Measurements from ENCODE around the gene RUNX1.

Gene RUNX1

GRCh38 chr21:34949030-34949429 is 100.1 kb downstream of the RUNX1 start:
- no peak overlapping the region for H2AFZ ChIP-seq
- H3K27ac ChIP-seq: no peak overlapping the region
- no peaks in the 10 kb centered on the region for H3K9me3 ChIP-seq (ENCODE audit: control insufficient read depth, low read length)
- H3K4me2 ChIP-seq (ENCODE audit: low read length): no peak overlapping the region
- H3K4me3 ChIP-seq (ENCODE audit: low read depth, low read length): no peak overlapping the region
- H3K36me3 ChIP-seq (ENCODE audit: control insufficient read depth, insufficient read depth, low read length): no peaks in the 10 kb centered on the region
- no peak overlapping the region for H3K9ac ChIP-seq
- H3K27me3 ChIP-seq (ENCODE audit: control insufficient read depth, insufficient read depth, low read length): no peaks in the 10 kb centered on the region
- H3K4me1 ChIP-seq: no peaks in the 10 kb centered on the region
- no peaks in the 10 kb centered on the region for H3K79me2 ChIP-seq
- TF ChIP-seq, protein P1, sequence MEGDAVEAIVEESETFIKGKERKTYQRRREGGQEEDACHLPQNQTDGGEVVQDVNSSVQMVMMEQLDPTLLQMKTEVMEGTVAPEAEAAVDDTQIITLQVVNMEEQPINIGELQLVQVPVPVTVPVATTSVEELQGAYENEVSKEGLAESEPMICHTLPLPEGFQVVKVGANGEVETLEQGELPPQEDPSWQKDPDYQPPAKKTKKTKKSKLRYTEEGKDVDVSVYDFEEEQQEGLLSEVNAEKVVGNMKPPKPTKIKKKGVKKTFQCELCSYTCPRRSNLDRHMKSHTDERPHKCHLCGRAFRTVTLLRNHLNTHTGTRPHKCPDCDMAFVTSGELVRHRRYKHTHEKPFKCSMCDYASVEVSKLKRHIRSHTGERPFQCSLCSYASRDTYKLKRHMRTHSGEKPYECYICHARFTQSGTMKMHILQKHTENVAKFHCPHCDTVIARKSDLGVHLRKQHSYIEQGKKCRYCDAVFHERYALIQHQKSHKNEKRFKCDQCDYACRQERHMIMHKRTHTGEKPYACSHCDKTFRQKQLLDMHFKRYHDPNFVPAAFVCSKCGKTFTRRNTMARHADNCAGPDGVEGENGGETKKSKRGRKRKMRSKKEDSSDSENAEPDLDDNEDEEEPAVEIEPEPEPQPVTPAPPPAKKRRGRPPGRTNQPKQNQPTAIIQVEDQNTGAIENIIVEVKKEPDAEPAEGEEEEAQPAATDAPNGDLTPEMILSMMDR (IDR thresholded peaks at IDR 0.05): no peak

DNA sequence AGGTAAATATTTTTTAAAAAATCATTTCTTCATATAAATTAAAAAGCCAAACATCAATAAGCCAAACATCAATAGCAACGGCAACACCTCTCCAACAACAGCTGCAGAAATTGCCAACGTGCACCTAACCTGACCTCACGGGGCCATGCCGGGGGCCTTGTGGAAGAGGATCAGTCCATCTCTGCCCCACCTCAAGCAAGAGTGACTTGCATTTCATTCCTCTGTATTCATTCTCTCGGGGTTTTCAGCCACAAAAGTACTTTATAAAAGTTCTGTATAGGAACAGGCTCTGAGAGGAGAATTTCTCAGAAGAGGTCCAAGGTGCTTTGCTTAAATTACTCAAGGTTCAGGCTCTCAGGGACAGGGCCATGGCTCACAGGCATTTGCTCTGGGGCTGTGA is 100.9 kb downstream of the RUNX1 start:
- Histone ChIP-seq H3K79me2 (no peaks in the 10 kb centered on the region), H3K36me3 (ENCODE audit: control insufficient read depth, insufficient read depth, low read length) (no peaks in the 10 kb centered on the region), H3K9ac (no peak overlapping the region), H2AFZ (no peak overlapping the region), H3K9me3 (ENCODE audit: control insufficient read depth, low read length) (no peaks in the 10 kb centered on the region), H3K4me2 (ENCODE audit: low read length) (no peak overlapping the region), H3K4me1 (no peaks in the 10 kb centered on the region), H3K4me3 (ENCODE audit: low read depth, low read length) (no peak overlapping the region), H3K27me3 (ENCODE audit: control insufficient read depth, insufficient read depth, low read length) (no peaks in the 10 kb centered on the region), H3K27ac (no peak overlapping the region)
- TF ChIP-seq, protein P1 (IDR thresholded peaks at IDR 0.05): no peak

DNA sequence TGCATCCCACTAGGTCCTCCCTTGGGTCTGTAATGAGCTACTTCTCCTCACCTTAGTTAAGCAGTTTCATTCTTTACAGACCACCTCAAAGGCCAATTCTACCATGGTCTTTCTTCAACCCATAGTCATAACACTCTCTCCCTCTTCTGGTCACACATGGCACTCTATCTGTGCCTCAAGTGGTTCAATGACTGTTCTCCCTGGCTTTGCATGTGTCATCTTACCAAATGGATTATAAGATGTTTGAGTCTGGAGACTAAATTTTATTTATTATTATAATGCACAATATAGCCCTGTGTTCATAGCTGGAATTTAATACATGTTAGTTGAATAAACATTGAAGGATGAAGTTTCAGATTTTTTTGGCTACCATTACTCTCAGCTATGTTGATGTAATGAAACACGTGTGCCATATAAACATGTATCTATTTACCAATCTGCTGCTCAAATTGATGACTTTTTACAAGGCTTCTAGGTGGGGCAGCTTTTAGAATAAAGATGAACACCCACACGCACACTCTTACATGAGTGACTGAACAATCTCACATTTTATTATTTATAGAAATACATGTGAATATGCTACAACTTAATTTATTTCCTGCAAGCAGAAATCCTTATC is 102.1 kb downstream of the RUNX1 start:
- Histone ChIP-seq H3K27ac (no peak overlapping the region), H3K36me3 (ENCODE audit: control insufficient read depth, insufficient read depth, low read length) (no peaks in the 10 kb centered on the region), H3K4me1 (no peaks in the 10 kb centered on the region), H2AFZ (no peak overlapping the region), H3K9ac (no peak overlapping the region), H3K9me3 (ENCODE audit: control insufficient read depth, low read length) (no peaks in the 10 kb centered on the region), H3K79me2 (no peaks in the 10 kb centered on the region), H3K4me3 (ENCODE audit: low read depth, low read length) (no peak overlapping the region), H3K4me2 (ENCODE audit: low read length) (no peak overlapping the region), H3K27me3 (ENCODE audit: control insufficient read depth, insufficient read depth, low read length) (no peaks in the 10 kb centered on the region)
- TF ChIP-seq, protein P1 (IDR thresholded peaks at IDR 0.05): no peak

DNA sequence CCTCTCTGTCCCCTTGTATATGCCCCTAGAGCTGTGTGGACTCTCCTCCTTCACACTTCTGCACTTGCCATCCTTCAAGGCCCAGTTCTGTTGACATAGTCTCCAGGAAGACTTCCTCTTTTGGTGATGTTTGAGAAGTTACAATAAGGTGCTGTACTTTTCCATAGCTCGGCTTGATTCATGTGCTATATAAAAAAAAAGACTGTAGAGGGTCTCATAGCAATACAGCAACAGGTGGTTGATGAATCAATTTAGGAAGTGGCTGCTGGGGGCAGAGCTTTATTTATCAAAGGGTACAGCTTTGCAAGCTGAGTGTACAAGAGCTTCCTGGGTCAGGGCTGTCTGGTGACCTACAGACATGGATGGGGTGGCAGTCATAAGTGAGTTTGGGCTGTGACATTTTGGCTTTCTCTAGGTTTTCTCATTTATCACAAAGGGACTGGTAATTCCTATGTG is 102.7 kb downstream of the RUNX1 start:
- H3K4me1 ChIP-seq: no peaks in the 10 kb centered on the region
- no peak overlapping the region for H3K4me3 ChIP-seq (ENCODE audit: low read depth, low read length)
- H3K27me3 ChIP-seq (ENCODE audit: control insufficient read depth, insufficient read depth, low read length): no peaks in the 10 kb centered on the region
- H3K9me3 ChIP-seq (ENCODE audit: control insufficient read depth, low read length): no peaks in the 10 kb centered on the region
- H3K27ac ChIP-seq: no peak overlapping the region
- no peak overlapping the region for H3K9ac ChIP-seq
- TF ChIP-seq, protein P1 (IDR thresholded peaks at IDR 0.05): no peak
- H3K36me3 ChIP-seq (ENCODE audit: control insufficient read depth, insufficient read depth, low read length): no peaks in the 10 kb centered on the region
- no peak overlapping the region for H3K4me2 ChIP-seq (ENCODE audit: low read length)
- H2AFZ ChIP-seq: no peak overlapping the region
- H3K79me2 ChIP-seq: no peaks in the 10 kb centered on the region

DNA sequence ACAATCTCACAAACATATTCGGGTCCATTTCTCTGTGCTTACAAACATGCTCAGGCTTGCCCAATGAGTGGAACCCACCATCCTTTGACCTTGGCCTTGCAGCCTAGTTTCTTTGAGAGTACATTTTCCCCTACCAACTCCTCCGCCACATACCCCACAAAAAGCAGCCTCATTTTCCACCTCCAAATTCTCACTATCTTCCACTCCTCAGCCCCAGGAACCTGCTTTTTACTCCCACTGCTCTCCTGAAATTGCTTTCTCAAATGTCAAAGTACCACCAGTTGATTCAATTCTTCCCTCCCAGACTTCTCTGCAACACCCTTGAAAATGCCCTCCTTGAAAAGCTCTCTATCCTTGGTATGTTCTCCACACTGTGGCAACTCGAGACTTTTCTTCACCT is 103.8 kb downstream of the RUNX1 start:
- Histone ChIP-seq H3K4me2 (ENCODE audit: low read length) (no peak overlapping the region), H3K79me2 (no peaks in the 10 kb centered on the region), H3K36me3 (ENCODE audit: control insufficient read depth, insufficient read depth, low read length) (no peaks in the 10 kb centered on the region), H3K27ac (no peak overlapping the region), H3K4me1 (no peaks in the 10 kb centered on the region), H3K4me3 (ENCODE audit: low read depth, low read length) (no peak overlapping the region), H3K9me3 (ENCODE audit: control insufficient read depth, low read length) (no peaks in the 10 kb centered on the region), H2AFZ (no peak overlapping the region), H3K27me3 (ENCODE audit: control insufficient read depth, insufficient read depth, low read length) (no peaks in the 10 kb centered on the region), H3K9ac (no peak overlapping the region)
- TF ChIP-seq, protein P1 (IDR thresholded peaks at IDR 0.05): no peak
